ENCODE results near the gene TMC8.
A peak's percentile ranks its signal among the peaks of the same experiment; 100 is the strongest.

The TMC8 gene, protein sequence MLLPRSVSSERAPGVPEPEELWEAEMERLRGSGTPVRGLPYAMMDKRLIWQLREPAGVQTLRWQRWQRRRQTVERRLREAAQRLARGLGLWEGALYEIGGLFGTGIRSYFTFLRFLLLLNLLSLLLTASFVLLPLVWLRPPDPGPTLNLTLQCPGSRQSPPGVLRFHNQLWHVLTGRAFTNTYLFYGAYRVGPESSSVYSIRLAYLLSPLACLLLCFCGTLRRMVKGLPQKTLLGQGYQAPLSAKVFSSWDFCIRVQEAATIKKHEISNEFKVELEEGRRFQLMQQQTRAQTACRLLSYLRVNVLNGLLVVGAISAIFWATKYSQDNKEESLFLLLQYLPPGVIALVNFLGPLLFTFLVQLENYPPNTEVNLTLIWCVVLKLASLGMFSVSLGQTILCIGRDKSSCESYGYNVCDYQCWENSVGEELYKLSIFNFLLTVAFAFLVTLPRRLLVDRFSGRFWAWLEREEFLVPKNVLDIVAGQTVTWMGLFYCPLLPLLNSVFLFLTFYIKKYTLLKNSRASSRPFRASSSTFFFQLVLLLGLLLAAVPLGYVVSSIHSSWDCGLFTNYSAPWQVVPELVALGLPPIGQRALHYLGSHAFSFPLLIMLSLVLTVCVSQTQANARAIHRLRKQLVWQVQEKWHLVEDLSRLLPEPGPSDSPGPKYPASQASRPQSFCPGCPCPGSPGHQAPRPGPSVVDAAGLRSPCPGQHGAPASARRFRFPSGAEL

GRCh38 chr17:78130437-78131101, at the start of gene TMC8:
TSS of gene TMC8 (plus strand) at chr17:78130771. CDS start at chr17:78131589, 818 bp downstream.
- DNase-seq, result peak in 4 of 56 donors; percentile 19 to 49 (median 43)

DNA sequence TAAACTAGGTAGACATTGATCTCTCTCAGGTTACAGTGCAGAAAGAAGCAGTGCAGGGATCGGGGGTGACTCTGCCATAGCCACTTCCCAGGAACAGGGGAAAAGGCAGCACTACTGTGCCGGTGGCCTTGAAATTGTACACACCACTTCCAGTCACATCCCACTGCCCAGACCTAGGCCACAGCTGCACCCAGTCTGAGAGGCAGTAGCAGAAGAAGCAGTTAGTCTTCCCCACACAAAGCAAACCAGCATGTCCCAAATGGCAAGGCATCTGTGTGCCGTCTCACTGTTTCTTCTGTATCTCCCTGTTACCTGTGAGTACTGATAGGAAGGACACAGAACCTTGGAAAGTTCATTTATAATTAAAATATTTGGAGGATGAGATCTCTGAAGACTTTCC, 49.0 kb upstream of the TMC8 start:
- DNase-seq, result no peak

- DNase-seq, result peak in 7 of 56 donors; percentile 27 to 60 (median 34)
Observed at GRCh38 chr17:78082355-78082872, 48.2 kb upstream of the TMC8 start.

GRCh38 chr17:78082988-78083387, 47.6 kb upstream of the TMC8 start:
- no peak for DNase-seq

- DNase-seq, result no peak
Observed at GRCh38 chr17:78086740-78087139, 43.8 kb upstream of the TMC8 start.

DNA sequence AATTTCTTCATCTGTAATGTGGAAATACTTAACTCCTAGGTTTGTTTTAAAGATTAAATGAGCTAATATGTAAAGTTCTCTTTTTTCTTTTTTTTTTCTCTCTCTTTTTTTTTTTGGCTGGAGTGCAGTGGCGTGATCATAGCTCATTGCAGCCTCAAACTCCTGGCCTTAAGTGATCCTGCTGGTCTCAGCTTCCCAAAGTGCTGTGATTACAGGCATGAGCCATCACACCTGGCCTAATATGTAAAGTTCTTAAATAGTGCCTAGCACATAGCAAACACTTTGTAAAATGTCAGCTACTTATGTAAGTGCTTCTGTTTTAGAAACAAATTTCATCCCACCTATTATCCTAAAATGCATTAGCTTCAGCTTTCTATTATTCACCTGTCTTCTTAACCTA, 42.0 kb upstream of the TMC8 start:
- DNase-seq, result no peak

GRCh38 chr17:78089576-78090281, 40.8 kb upstream of the TMC8 start:
- no peak for DNase-seq

DNA sequence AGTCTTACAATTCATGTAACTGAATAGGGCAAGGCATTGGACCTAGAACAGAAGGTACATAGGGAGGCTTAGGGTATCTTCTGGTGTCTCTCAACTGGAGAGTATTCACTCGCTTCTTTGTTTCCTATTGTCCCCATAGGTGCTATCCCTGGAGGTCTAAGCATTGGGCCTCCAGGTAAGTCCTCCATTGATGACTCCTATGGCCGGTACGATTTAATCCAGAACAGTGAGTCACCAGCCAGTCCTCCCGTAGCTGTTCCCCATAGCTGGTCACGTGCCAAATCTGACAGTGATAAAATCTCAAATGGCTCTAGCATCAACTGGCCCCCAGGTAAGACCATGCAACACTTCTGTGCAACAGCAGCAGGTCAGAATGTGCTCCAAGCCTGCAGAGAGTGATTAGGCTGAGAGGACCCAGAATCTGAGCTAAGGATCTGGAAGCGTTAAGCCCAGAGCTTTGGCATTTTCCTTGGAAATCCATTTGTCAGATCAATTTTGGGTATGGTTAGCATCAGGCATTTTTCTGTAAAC, 37.7 kb upstream of the TMC8 start:
- DNase-seq, result no peak

DNA sequence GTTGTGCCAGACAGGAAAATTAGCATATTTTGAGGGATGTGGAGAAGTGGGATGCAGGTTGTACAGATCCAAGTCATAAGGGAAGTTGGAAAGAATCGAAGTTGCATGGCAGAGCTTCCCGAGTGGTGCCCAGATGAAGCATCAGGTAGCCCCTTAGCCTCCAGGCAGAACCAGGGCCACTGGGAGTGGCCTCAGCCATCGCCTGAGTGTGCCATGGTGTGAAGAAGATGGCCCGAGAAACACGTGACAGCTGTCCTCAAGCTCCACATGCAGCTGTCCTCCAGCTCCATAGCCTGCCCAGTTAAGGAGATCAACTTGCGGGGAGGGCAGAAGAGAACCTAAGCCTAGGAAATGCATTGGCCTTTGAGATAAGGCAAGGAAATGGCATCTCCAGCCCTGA, 35.5 kb upstream of the TMC8 start:
- no peak for DNase-seq

DNA sequence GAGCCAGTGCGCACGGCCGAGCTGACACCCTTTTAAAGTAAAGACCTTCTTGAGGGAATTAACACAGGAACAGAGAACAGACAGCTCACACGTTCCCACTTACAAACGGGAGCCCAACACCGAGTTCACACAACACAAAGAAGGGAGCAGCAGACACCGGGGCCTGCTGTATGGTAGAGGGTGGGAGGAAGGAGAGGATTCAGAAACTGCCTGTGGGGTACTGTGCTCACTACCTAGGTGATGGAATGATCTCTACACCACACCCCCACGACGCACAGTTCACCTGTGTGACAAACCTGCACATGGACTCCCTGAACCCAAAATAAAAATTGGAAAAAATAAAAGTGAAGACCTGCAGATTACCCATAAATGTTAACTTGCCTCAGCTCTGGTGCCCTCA, 34.5 kb upstream of the TMC8 start:
- DNase-seq, result no peak

- DNase-seq, result no peak
Observed at GRCh38 chr17:78101112-78101511, 29.5 kb upstream of the TMC8 start.

DNA sequence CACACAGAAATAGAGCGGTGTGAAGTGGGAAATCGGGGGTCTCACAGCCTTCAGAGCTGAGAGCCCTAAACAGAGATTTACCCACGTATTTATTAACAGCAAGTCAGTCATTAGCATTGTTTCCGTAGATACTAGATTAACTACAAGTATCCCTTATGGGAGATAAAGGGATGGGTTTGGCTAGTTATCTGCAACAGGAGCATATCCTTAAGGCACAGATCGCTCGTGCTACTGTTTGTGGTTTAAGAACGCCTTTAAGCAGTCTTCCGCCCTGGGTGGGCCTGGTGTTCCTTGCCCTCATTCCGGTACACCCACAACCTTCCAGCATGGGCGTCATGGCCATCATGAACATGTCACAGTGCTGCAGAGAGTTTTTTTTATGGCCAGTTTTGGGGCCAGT, 29.0 kb upstream of the TMC8 start:
- DNase-seq, result no peak

DNA sequence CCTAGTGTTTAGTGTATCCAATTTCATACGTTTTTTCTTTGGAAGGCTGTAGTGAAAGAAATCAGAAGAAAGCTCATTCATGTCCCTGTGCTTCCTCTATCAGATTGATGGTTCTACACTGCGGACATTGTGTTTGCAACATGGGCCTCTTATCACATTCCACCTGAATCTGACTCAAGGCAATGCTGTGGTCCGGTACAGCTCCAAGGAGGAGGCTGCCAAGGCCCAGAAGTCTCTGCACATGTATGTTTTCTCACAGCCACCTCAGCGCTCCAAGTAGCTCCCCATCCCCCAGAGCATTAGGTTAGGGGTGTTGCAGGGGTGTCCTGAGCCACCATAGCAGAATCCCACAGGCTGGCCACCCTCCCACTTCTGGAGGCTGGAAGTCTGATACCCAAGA, 27.3 kb upstream of the TMC8 start:
- no peak for DNase-seq

- DNase-seq, result no peak
Observed at GRCh38 chr17:78104540-78104941, 26.0 kb upstream of the TMC8 start.

GRCh38 chr17:78105101-78105500, 25.5 kb upstream of the TMC8 start:
- no peak for DNase-seq

GRCh38 chr17:78105551-78105950, 25.0 kb upstream of the TMC8 start:
- DNase-seq, result no peak

DNA sequence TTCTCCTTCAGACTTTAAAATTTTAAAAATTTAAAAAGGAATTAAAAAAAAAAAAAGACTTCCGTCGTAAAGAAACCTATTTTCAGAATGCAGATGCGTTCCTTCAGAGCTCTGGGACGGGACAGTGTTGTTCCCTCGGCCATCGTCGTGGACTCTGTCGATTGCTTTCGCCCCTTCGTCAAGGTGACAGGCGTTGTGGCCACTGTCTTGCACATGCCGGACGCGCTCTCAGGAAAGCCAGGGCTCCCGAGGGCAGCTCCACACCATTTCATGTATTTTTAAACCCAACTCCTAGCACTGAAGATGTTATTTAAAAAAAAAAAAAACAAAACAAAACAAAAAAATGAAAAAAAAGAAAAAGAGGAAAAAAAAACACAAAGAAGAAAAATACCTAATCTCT, 24.4 kb upstream of the TMC8 start:
- DNase-seq, result no peak

DNA sequence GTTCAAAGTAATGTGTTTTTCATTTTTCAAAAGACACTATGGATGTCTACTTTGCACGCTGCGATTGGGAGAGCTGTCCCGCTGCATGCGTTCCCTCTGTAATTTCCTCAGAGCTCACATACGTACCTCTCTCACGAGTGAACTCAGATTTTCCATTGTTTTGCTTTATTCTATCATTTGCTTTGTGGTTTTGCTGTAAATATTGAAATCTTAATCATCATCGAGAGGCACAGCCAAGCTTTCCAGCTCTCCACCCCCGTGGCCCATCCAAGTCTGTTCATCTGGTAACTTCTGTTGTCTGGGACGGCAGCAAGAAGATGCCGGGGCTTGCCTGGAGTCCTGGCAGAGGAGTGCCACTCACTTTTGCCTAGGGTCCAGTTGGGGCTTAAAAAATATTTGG, 23.1 kb upstream of the TMC8 start:
- DNase-seq, result peak in 1 of 56 donors; percentile 13

DNA sequence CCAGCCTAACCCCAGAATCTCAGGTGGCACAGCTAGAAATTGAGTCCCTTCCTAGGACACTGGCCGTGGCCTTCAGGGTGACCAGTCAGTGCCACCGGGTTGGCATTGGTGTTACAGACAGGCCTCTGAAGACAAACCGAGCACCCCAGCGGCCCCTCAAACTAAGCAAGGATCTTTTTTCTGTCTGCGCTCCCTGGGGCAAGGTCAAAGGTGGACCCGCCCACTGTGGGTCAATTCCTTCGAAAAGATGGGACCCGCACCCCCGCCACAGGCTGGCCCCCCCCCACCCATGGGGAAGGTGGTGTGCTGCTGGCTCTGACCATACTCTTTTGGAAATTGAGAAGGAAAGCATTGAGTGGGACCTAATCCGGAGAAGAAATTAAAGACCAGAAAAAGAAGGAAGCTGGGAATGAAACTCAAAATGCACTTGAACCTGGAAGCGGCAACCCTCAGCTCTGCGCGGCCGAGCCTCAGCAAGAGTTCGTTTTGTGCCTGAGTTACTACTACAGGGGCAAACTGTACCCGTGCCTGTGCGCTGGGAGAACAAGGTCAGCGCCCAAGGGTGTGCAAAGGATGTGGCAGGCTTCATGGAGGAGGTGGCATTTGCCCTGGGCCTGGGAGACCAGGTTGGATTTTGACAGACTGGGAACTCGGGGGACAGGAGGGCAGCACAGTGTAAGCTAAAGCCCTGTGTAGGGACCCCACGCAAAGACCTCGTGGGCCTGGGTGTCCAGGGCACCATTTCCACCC, 22.4 kb upstream of the TMC8 start:
- DNase-seq, result no peak
